A673 (cell line): ENCODE data around the gene GNG14.

Experiments
- CTCF ChIP-seq: fragments of 300-800, 200-600 bp; sonication (generic); conservative IDR thresholded peaks from 2 replicates; pipeline ENCODE4 v1.5.1; 2017; ENCODE audit warnings: low read depth, mild to moderate bottlenecking, antibody characterized with exemption, low read length, moderate library complexity, mixed read lengths
- EZH2 ChIP-seq: fragments of 200-600 bp; sonication (generic); IDR thresholded peaks from 2 replicates; pipeline ENCODE4 v1.6.1; 2017; ENCODE audit warnings: borderline replicate concordance, low read depth, mild to moderate bottlenecking, mixed read lengths, antibody characterized with exemption, low read length; ENCODE audit not compliant: poor library complexity, severe bottlenecking

GRCh38 chr19:12708641-12709040 is 20.8 kb downstream of the GNG14 start:
- TF ChIP-seq EZH2 (no peak), CTCF (no peak)
